HepG2 (cell line): Measurements from ENCODE around the gene SLIT3. TPM values are rescaled to one million over a fixed set of nuclear protein-coding genes. Genes with fewer than 3 reads are reported as not detected.

Experiments
- ATAC-seq: fragments of 200-7000 bp; cut with Tn5 transposase; 3 replicates; pipeline ENCODE4 v1.9.1; 2020; ENCODE audit warnings: mild to moderate bottlenecking, moderate library complexity
- BruUV-seq: library from RNA; stranded (reverse); fragments of 400-500 nt; replicated peaks from 2 replicates; lab custom pipeline; 2021; lab: Mats Ljungman, UMichigan
- CTCF ChIA-PET: fragments of 300-600 bp; formaldehyde crosslinking; extraction: SDS; loops from one replicate; lab custom pipeline; 2021; ENCODE audit warnings: low total read pairs, inconsistent platforms, low intra/inter-chr PET ratio; lab: Yijun Ruan, JAX
- POLR2A ChIA-PET: fragments of 350-600 bp; sonication (Branson Sonifier 250); formaldehyde crosslinking; loops from one replicate; lab custom pipeline; 2020; ENCODE audit warnings: antibody characterized with exemption, inconsistent platforms; lab: Yijun Ruan, JAX
- DNase-seq: peaks from one replicate; pipeline ENCODE4 v3.0.0-alpha.2; 2015; ENCODE audit warnings: low spot score
- FAIRE-seq: peaks from 3 replicates; lab custom pipeline; 2011; peaks lifted over from hg19 to GRCh38; lab: Jason Lieb, UNC
- H2AFZ ChIP-seq: one replicate; pipeline ENCODE4 v1.6.1; 2011; ENCODE audit warnings: low read length, inconsistent platforms
- H3K27ac ChIP-seq: fragments of 300-600 bp; 3 replicates; pipeline ENCODE4 v1.8.0; 2011; ENCODE audit warnings: mixed run types, mild to moderate bottlenecking, mixed read lengths, low read length, inconsistent platforms; ENCODE audit not compliant: insufficient read depth; ENCODE audit errors: extremely low read length
- H3K27me3 ChIP-seq, 2 experiments: fragments of 200-600 bp in 1 of 2; 2 replicates in 1 of 2; 3 replicates in 1 of 2; pipeline versions ENCODE4 v1.6.0 to v1.8.0; 2011; ENCODE audit warnings: low read length in 2 of 2, mild to moderate bottlenecking in 2 of 2, moderate library complexity in 2 of 2, inconsistent platforms in 1 of 2; ENCODE audit not compliant: insufficient read depth in 2 of 2, control insufficient read depth in 1 of 2
- H3K36me3 ChIP-seq, 2 experiments: fragments of 200-600 bp in 1 of 2; replicated peaks in 1 of 2; 2 replicates in 1 of 2; 3 replicates in 1 of 2; pipeline versions ENCODE4 v1.5.1 to v1.8.0; 2011; ENCODE audit warnings: low read length in 2 of 2, inconsistent platforms in 1 of 2; ENCODE audit not compliant: insufficient read depth in 2 of 2, control insufficient read depth in 1 of 2
- H3K4me1 ChIP-seq: 2 replicates; pipeline ENCODE4 v1.5.1; 2012; ENCODE audit warnings: low read length, inconsistent platforms; ENCODE audit not compliant: insufficient read depth
- H3K4me2 ChIP-seq: 2 replicates; pipeline ENCODE4 v1.6.0; 2011; ENCODE audit warnings: low read depth, low read length, inconsistent platforms
- H3K4me3 ChIP-seq, 3 experiments: fragments of 200-600 bp in 1 of 3; sonication (generic), shearing (Covaris generic) in 1 of 3; replicated peaks in 1 of 3; 2 replicates each; pipeline ENCODE4 v1.5.1; 2011 to 2016; ENCODE audit warnings: low read length in 3 of 3, inconsistent platforms in 2 of 3, low read depth in 2 of 3, mild to moderate bottlenecking in 2 of 3, control low read depth in 1 of 3, mixed read lengths in 1 of 3; ENCODE audit not compliant: insufficient read depth in 1 of 3
- H3K79me2 ChIP-seq: one replicate; pipeline ENCODE4 v1.6.1; 2011; ENCODE audit warnings: low read length, inconsistent platforms; ENCODE audit not compliant: insufficient read depth
- H3K9ac ChIP-seq: 2 replicates; pipeline ENCODE4 v1.6.0; 2011; ENCODE audit warnings: mild to moderate bottlenecking, low read depth, low read length, inconsistent platforms; ENCODE audit not compliant: insufficient read depth
- H3K9me3 ChIP-seq: 2 replicates; pipeline ENCODE4 v1.5.1; 2012; ENCODE audit warnings: mild to moderate bottlenecking, low read length
- H4K20me1 ChIP-seq: 2 replicates; pipeline ENCODE4 v1.6.0; 2011; ENCODE audit warnings: inconsistent platforms, mild to moderate bottlenecking, low read length, moderate library complexity; ENCODE audit not compliant: insufficient read depth
- ATF7 ChIP-seq, 2 experiments: fragments of 450-650 bp in 1 of 2; sonication (generic) in 1 of 2; formaldehyde crosslinking in 1 of 2; IDR thresholded peaks; 2 replicates each; pipeline versions ENCODE4 v1.4.0 to v1.6.1; 2016 to 2020; ENCODE audit warnings: antibody characterized with exemption in 1 of 2, mild to moderate bottlenecking in 1 of 2, missing genetic modification reagents in 1 of 2
- CEBPB ChIP-seq: IDR thresholded peaks from 2 replicates; pipeline ENCODE4 v1.6.1; 2011; ENCODE audit warnings: low read depth, low read length, improper control_type of control experiment, borderline replicate concordance
- EP300 ChIP-seq, 3 experiments: sonication (generic) in 1 of 3; formaldehyde crosslinking in 1 of 3; IDR thresholded peaks; 2 replicates each; pipeline versions ENCODE4 v1.5.1 to v1.6.1; 2011 to 2020; ENCODE audit warnings: low read depth in 2 of 3, low read length in 2 of 3, borderline replicate concordance in 1 of 3, improper control_type of control experiment in 1 of 3, mild to moderate bottlenecking in 1 of 3, missing genetic modification reagents in 1 of 3, moderate library complexity in 1 of 3
- FOXJ3 ChIP-seq: sonication (generic); formaldehyde crosslinking; IDR thresholded peaks from 2 replicates; pipeline ENCODE4 v1.4.0; 2020; ENCODE audit warnings: missing genetic modification reagents, mild to moderate bottlenecking, borderline replicate concordance
- FOXP1 ChIP-seq, 2 experiments: fragments of 450-650 bp in 1 of 2; IDR thresholded peaks; 2 replicates each; pipeline ENCODE4 v1.6.1; 2017 to 2018; ENCODE audit warnings: antibody characterized with exemption in 1 of 2
- NR2F6 ChIP-seq, 2 experiments: IDR thresholded peaks; 2 replicates each; pipeline ENCODE4 v1.6.1; 2016; ENCODE audit warnings: antibody characterized with exemption in 1 of 2, mild to moderate bottlenecking in 1 of 2
- SMYD3 ChIP-seq: sonication (generic); formaldehyde crosslinking; IDR thresholded peaks from 2 replicates; pipeline ENCODE4 v1.8.1; 2023; ENCODE audit warnings: mild to moderate bottlenecking, missing genetic modification reagents
- ZNF510 ChIP-seq: sonication (generic); formaldehyde crosslinking; IDR thresholded peaks from 2 replicates; pipeline ENCODE4 v1.4.0; 2020; ENCODE audit warnings: low read depth, mild to moderate bottlenecking, missing genetic modification reagents
- ZNF556 ChIP-seq: sonication (generic); formaldehyde crosslinking; IDR thresholded peaks from 2 replicates; pipeline ENCODE4 v1.4.0; 2020; ENCODE audit warnings: mild to moderate bottlenecking, missing genetic modification reagents, borderline replicate concordance
- ZNF879 ChIP-seq: sonication (generic); formaldehyde crosslinking; IDR thresholded peaks from 2 replicates; pipeline ENCODE4 v1.8.1; 2023; ENCODE audit warnings: missing genetic modification reagents
- WGBS: methylation state at CpG from one replicate; pipeline ENCODE4 v1.1.6; 2017; ENCODE audit warnings: low lambda C conversion rate; 5-methylcytosine and 5-hydroxymethylcytosine counted together
- in situ Hi-C: cut with HindIII; loops from 2 replicates; pipeline ENCODE4 v1.10.0; 2017; ENCODE audit warnings: low pct_unique_long_range_greater_than_20kb; ENCODE audit not compliant: extremely low pct_ligation_motif_present
- intact Hi-C: fragments of 100-400 bp; cut with micrococcal nuclease; formaldehyde crosslinking; loops from one replicate; pipeline ENCODE4 v1.10.0; 2022; ENCODE audit not compliant: unreplicated experiment
- polyA plus RNA-seq, 8 experiments: library from polyadenylated mRNA; depleted of rRNA in 3 of 8; stranded (reverse) in 7 of 8; unstranded in 1 of 8; fragments of >200 nt; fragmentation: Illumina TruSeq in 4 of 8; extraction: Trizol in 4 of 8; gene quantifications; 2 replicates each; pipeline versions ENCODE4 v1.2.1 to v1.2.3, GENCODE V29; 2011 to 2016; ENCODE audit warnings: low read depth in 4 of 8, missing spikeins in 1 of 8, mixed read lengths in 1 of 8; ENCODE audit not compliant: insufficient read depth in 1 of 8
- total RNA-seq, 5 experiments: library from RNA; depleted of rRNA; stranded (reverse); fragments of >200 nt; fragmentation: Illumina TruSeq; extraction: Trizol; gene quantifications; 2 replicates each; pipeline ENCODE4 v1.2.3, GENCODE V29; 2016; ENCODE audit warnings: low read depth in 1 of 5
- TF ChIP-seq, protein P1 (sequence below): sonication (generic); formaldehyde crosslinking; IDR thresholded peaks from 2 replicates; pipeline ENCODE4 v1.8.0; 2022; ENCODE audit warnings: low read depth, missing genetic modification reagents
- TF ChIP-seq, protein P2 (sequence below): sonication (generic); formaldehyde crosslinking; IDR thresholded peaks from 2 replicates; pipeline ENCODE4 v1.4.0; 2020; ENCODE audit warnings: missing genetic modification reagents

SLIT3 gene
- total and polyA plus RNA-seq, 2 of the 13 experiments (the other 11 are each of a cell fraction or from before 2014, with no cell fraction given): not detected

DNA sequence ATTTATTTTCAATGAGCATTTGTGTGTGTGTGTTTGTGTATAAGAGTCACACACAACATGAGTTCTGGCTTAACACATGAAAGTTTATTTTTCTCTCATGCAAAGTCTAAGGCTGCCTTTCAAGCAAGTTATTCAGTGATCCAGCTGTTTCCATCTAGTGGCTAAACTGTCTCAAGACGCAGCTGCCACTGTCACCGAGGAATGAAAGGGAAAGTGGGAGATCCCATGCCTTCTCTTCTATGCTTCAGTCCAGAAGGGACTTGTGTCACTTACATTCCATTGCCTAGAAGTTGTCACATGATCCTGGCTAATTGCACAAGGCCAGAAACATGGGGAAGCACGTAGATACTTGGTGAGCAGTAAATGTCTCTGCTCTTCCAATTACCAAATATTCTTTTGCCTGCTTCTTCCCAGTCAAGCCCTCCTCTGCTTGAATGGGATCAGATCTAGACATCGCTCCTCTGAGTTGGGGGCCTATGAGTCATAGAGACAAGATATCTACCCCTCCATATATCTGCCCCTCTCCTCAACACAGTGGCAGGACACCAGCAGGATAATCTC lies 30.4 kb upstream of the SLIT3 start (continued):
- TF ChIP-seq, protein P1, sequence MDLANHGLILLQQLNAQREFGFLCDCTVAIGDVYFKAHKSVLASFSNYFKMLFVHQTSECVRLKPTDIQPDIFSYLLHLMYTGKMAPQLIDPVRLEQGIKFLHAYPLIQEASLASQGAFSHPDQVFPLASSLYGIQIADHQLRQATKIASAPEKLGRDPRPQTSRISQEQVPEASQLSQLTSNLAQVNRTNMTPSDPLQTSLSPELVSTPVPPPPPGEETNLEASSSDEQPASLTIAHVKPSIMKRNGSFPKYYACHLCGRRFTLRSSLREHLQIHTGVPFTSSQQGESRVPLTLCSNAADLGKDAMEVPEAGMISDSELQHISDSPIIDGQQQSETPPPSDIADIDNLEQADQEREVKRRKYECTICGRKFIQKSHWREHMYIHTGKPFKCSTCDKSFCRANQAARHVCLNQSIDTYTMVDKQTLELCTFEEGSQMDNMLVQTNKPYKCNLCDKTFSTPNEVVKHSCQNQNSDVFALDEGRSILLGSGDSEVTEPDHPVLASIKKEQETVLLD (CRISPR knock-in tag): no peak
- no peak for TF ChIP-seq ZNF510 (CRISPR knock-in tag)
- TF ChIP-seq, protein P2, sequence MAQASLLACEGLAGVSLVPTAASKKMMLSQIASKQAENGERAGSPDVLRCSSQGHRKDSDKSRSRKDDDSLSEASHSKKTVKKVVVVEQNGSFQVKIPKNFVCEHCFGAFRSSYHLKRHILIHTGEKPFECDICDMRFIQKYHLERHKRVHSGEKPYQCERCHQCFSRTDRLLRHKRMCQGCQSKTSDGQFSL (CRISPR knock-in tag): no peak
- TF ChIP-seq, all 625 proteins: peak for 0

DNA sequence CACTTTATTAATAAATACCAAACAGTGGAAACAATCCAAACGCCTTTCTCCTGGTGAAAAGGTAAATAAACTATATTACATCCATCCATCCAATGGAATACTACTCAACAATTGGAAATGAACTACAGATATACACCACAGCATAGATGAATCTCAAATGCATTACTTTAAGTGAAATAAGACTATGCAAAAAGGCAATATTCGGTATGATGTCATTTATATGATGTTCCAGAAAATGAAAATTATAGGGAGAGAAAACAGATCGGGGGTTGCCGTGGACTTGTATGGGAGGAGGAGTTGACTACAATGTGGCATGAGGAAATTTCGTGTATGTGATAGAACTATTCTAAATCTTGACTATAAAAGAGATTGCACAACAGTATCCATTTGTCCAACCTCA lies 27.5 kb upstream of the SLIT3 start:
- Histone ChIP-seq H3K79me2 (no peaks in the 10 kb centered on the region), H3K4me1 (no peaks in the 10 kb centered on the region), H3K4me3 (no peak overlapping the region), H4K20me1 (no peaks in the 10 kb centered on the region), H3K4me2 (no peak overlapping the region), H3K27me3 (no peaks in the 10 kb centered on the region; a peak in 1 of 5 replicates), H2AFZ (no peak overlapping the region), H3K9ac (no peak overlapping the region), H3K36me3 (no peaks in the 10 kb centered on the region), H3K9me3 (no peaks in the 10 kb centered on the region), H3K27ac (no peak overlapping the region)
- DNase-seq: no peak
- ChIA-PET POLR2A (no interaction called here), CTCF (no interaction called here)
- no TSS peak for BruUV-seq
- ATAC-seq: no peak
- intact Hi-C loops (no loop called here), in situ Hi-C loops (no loop called here)
- 0% methylated on average over 5 of the region's 5 CpGs for WGBS
- no peak for TF ChIP-seq NR2F6 (IDR thresholded peaks at IDR 0.05)
- no peak for TF ChIP-seq NR2F6 (CRISPR knock-in tag; IDR thresholded peaks at IDR 0.05)
- no peak for TF ChIP-seq FOXP1 (IDR thresholded peaks at IDR 0.05)
- TF ChIP-seq FOXP1 (CRISPR knock-in tag; IDR thresholded peaks at IDR 0.05): no peak
- TF ChIP-seq ATF7 (IDR thresholded peaks at IDR 0.05): peak; percentile 62
- TF ChIP-seq ATF7 (CRISPR knock-in tag; IDR thresholded peaks at IDR 0.05): no peak
- TF ChIP-seq ZNF556 (CRISPR knock-in tag): no peak
- no peak for TF ChIP-seq SMYD3 (CRISPR knock-in tag)
- TF ChIP-seq ZNF879 (CRISPR knock-in tag): no peak
- TF ChIP-seq EP300 (IDR thresholded peaks at IDR 0.05; ENCODE audit: low read depth in 2 of 2, low read length in 2 of 2): no peak
- TF ChIP-seq EP300 (CRISPR knock-in tag; IDR thresholded peaks at IDR 0.05; ENCODE audit: borderline replicate concordance): no peak
- TF ChIP-seq FOXJ3 (CRISPR knock-in tag): no peak
- TF ChIP-seq CEBPB: 0 out of 2 replicates have a peak, but pooled peaks have one; percentile 28
- FAIRE-seq: no peak
